C1 segment of cervical spinal cord (tissue), 14 donors: ENCODE data around the gene CCDC102A.

Source experiments
- DNase-seq, 14 donors: peaks; one replicate each; lab custom pipeline; 2025; lab: John Stamatoyannopoulos, UW

The CCDC102A gene

DNA sequence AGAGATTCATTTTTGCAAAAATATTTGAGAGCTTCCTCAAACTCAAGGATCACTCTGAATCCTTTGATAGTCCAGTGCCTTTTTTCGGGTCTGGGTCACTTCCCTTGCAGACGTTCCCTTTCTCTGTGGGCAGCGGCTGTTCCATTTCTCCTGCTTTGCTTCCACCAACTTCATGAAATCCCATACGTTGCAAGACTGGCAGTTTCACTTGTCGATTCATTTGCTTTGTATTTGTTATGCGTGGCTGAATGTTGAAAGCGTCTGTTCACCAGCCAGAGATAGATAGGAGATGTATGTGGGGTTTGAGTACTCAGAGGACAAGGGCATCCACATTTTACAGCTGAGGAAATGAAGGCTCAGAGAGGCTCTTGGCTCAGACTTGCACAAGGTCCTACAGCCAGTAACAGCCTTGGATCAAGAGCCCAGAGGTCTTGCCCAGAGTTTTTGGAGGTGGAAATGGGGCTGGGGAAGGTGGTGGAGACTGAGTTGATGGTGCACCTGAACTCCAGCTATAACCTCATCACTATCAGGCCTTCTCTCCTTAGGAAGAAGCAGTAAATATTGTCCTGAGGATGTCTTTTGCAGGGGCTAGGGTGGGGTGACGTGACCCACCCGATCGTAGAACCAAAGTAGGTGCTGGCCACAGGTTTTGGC, 1.3 kb upstream of the CCDC102A start:
- DNase-seq = no peak

DNA sequence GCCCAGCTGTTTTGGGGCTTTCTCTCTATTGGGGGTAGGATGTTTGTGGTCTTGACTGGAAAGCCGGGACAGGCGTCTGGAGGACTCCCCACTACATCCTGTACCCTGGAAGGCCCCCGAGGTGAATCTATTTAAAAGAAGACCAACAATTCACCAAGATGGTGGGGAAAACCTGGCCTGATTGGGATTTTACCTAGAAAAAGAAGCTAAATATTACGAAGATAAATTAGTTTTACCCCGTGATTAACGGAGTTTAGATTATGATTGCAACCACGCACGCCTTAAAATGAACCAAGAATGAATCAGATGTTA, 779 bp upstream of the CCDC102A start:
- DNase-seq = no peak

DNA sequence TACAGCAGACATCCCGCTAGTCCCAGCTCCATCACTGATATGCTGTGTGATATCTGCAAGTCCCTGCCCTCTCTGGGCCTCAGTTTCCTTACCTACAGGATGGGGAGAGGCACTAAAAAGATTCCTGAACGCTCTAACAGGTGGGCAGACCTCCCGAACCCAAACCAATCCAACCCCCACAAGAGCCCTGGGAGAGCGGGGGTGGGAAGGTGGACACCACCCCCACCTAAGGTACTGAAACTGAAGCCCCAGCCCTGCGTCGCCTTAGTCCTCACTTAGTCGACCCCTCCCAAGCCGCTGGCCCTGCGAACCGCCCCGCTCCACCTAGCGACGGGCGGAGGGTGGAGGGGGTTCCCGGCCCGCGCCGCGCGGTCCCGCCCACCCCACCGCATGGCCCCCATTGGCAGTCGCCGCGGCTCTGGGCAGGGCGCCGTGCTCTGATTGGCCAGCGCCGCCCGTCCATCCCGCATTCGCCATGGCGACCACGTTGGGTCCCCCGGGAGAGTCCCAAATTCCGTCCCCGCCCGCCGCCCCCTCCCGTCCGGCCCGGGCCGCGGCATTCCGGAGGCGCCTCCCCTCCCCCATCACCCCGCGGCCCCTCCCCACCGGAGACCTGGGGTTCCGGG, 578 bp downstream of the CCDC102A start:
- DNase-seq = peak; percentile 31 to 85 (median 66)

DNA sequence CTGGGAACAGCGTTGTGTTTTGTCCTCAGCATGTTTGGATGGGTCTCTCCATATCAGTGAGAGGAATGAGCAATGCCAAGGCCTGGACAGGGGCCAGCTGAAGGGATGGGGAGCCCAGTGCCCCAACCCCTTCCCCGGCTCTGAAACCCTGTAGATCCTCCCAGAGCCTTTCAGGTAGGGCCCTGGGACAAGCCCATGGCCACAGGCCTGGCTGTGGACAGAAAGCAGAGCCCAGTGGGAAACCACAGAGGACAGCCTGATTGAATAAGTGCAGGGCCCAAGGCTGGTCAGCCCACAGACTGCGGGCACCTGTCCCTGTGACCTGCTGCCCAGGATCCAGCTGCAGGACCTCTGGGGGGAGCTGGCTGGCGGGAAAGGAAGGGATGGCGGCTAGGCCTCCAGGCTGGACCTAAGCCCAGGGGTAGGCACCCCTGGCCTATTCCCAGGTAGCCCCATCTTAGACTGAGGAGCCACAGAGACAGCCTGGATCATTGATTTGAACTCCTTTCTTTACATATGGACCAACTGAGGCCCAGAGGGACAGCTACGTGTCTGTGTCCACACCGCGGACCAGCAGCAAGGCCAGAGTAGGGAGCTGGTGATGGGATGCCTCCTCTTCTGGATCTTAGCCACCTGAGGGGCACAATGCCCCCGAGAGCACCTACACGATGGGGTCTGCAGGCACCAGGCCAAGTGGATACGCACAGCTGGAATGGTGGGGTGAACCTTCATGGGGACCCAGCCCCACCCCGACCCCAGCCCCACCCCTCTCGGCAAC, 1.3 kb downstream of the CCDC102A start:
- no peak for DNase-seq

DNA sequence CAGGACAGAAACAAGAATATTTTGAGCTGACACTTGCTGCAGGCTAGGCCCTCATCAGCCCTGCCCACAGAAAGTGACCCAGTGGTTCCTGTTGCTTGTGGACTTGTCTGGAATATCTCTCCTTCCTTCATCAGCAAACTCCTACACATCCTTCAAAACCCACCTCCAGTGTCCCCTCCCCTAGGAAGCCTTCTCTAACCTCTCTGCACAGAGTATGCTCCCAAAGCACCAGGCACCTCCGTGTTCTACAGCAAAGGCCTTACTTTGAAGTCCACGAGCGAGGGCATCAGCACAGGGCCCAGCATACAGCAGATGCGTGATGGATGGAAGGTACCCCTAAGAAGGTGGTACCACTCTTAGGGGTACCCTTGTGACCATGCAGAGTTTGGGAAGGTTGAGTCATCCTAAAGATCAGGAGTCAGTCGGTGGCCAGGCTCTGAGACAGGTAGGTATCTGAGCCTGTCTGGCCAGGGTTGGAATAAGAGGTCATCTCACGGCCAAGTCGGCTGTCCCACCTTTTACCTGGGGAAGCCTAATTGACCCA, 2.0 kb downstream of the CCDC102A start:
- no peak for DNase-seq

DNA sequence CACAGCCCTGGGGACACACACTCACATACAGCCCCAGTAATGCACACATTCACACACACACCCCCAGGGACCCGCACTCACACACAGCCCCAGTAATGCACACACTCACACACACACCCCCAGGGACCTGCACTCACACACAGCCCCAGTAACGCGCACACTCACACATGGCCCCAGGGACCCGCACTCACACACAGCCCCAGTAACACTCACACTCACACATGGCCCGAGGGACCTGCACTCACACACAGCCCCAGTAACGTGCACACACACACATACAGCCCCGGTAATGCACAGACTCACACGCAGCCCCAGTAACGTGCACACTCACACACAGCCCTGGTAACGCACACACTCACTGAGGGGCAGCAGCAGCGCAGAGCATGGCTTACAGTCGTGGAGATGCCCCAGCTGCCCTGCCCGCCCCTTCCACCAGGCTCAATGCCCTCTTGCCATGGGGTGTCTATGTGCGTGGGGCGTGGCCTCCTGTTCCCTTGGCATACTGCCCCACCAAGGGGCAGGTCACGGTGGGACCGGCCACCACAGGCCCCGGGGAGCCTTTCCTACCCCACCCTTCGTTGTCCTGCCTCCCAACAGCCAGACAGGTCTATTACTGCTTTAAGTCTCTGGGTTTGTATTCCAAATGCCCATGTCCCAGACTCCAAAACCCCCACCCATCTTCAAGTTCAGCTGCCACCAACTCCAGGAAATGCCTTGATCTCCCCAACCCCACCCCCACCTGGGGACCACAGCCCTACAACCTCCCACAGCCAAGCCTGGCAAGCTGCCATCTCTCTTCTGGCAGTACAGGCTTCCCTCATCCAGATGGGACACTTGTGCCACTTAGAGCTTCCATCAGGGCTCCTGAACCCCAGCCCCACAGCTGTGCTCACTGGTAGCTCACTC, 2.7 kb downstream of the CCDC102A start:
- DNase-seq = no peak

DNA sequence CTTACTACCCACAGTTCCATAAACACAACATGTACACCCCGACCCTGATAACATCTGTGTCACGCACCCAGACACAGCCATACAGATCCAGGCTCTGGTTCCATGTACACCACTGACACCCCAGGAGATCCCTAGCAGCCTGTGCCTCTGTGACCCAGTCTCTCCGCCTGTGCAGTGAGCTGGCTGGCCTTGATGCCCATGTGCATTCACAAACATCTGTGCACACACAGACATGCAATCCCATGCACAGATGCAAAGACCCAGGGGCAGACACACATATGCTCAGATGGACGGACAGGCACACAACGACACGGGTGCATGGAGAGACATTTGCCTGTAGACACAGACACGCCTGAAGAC, 4.1 kb downstream of the CCDC102A start:
- no peak for DNase-seq

DNA sequence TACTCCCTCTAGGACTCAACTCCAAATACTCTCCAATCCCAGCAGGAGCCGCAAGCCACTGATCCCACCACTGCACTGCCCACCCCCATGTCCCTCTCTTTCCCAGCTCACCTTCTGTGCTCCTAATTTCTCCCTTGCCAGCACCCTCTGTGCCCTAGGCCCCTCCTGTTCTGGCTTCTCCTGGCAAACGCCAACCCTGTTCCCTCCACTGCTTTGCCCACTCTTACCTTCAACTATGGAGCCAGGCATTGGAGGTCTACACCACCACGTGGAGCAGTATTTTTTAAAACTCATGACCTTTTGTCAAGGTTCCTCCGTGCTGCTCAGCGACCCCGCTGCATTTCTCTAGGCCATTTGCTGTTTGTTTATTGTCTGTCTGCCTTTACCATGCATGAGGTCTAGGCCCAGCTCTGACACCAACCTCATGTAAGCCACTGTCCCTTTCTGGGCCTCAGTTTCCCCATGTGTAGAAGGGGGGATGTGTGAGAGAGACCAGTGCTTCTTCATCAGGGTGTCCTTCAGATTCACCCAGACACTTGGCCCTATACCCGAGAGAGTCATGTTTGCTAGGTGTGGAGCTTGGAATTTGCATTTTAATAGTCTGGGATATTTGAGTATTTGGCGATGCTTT, 4.6 kb downstream of the CCDC102A start:
- DNase-seq = no peak

DNA sequence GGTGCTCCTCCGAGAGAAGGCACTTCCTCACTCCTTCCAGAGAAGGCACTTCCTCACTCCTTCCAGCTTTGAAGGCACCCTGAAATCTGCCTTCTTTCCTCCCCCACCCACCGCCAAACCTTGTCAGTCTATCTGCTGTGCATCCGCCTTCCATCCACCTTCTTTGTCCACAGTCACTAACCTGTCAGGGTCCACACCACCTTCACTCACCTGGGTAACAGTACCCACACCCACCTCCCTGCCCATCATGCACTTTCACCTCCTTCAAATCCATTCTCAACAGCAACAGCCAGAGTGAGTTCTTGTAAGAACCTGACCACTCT, 5.2 kb downstream of the CCDC102A start:
- DNase-seq = no peak

DNA sequence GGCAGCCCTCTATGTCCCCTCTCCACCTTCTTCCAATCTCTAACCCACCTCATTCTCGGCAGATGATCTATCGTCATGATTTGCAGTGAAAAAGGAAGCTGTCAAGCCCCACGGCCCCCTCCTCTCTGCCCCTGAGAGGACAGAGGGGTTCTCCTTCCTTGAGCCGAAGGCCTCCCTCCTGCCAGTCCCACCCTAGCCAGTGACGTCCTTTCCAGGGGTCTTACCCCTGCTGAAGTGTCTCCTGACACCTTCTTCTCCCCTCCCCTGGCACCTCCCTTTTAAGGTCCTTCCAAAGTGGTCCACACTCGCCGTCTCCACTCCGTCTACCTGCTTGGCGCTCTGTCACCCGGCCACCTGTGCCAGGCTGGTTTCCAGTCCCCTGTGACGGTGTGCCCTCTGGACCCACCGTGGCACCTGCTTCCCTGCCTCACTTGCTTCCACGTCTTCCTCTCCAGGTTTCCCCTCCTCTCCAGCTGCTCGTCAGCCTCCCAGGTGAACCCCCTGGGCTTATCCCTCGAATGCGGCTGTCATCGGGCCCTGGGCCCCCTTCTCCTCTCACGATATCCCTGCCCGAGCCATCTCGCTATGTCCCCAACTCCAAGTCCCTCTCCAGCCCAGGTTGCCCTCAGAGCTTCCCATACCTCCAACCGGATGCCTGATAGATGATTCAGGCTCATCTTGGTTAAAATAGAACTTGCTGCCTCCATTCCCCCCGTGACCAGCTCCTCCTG, 5.7 kb downstream of the CCDC102A start:
- DNase-seq = no peak

DNA sequence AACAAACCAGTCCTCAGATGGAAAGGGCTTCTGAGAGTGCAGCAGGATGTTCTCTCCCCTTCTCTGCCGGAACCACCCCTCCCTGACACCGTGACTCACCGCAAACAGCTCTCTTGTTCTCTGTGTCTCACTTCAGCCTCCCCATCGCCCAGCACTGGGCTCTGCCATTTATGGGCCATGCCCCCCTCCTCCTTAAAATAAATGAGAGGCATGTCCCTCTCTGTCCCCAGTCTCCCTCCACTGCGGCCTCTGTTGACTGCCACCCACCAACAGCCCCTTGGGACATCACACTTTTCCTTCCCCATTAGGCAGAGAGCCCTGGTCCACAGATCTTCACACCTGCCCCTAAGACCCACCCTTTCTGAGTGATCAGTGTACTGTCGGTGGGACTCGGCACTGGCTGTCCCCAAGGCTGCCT, 6.3 kb downstream of the CCDC102A start:
- DNase-seq = peak in 2 of 14 donors; percentile 24 to 29

DNA sequence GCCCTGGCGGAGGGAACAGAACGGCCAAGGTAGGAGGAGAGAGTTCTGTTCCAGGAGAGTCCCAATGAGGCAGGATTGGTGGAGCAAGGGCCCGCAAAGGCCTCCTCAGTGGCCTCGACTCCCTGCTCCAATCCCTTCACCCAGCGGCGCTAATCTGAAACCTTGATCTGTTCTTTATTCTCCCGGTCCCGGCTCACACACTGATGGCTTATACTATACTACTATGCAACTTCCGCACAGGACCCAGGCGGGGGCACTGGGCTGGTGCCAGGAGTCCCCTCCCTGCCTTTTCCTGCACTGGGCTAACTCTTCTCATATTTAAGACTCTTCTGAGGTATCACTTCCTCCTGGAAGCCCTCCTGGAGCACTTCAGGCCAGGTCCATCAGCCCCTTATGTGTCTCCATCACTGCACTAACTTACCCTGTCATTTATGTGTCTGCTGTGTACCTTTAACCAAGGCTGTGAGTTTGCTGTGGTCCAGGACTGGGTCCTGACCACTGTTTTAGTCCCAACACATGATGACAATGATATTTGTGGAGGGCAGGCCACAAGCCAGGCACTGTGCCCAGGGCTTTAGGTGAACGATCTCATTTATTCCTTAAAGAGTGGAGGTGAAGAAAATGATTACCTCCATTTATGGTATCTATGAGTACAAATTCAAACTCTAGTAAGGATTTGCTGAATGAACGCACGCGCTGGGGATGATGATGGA, 6.8 kb downstream of the CCDC102A start:
- DNase-seq = no peak

DNA sequence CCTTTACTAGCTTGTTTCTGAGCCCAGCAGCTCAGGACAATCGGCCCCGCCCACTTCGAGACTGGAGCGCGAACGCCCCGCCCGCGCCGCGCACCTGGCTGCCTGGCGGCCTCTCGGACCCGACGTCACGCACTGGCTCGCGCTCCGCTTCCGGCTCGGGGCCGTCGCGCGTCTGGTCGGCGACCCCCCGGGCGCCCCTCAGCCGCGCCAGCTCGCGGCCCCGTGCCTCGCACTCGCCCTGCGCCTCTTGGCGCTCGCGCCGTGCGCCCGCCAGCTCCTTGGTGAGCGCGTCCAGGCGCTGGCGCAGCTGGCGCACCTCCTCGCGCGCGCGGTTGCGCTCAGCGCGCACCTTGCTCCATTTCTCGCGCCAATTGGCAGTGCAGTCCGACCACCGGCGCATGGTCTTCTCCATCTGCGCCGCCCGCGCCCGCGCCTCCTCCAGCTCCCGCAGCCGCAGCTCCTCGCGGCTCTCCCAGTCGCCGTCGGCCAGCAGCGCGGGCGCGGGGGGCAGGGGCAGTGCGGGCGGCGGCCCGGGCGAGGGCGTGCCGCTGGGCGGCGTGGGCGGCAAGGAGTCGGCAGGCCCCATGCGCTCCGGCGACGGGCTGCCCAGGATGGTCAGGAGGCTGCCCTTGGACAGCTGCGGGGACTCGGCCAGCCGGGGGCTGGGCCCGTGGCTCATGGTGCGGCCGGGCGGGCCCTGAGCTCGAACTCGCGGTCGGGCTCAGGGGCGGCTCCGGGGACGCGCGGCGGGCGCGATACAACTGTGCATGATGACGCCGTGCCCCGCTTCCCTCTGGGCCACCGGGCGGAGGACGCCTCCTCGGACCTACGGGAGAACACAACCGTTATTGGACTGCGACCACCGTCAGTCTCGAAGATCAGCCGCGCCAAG, 7.6 kb downstream of the CCDC102A start:
- no peak for DNase-seq

DNA sequence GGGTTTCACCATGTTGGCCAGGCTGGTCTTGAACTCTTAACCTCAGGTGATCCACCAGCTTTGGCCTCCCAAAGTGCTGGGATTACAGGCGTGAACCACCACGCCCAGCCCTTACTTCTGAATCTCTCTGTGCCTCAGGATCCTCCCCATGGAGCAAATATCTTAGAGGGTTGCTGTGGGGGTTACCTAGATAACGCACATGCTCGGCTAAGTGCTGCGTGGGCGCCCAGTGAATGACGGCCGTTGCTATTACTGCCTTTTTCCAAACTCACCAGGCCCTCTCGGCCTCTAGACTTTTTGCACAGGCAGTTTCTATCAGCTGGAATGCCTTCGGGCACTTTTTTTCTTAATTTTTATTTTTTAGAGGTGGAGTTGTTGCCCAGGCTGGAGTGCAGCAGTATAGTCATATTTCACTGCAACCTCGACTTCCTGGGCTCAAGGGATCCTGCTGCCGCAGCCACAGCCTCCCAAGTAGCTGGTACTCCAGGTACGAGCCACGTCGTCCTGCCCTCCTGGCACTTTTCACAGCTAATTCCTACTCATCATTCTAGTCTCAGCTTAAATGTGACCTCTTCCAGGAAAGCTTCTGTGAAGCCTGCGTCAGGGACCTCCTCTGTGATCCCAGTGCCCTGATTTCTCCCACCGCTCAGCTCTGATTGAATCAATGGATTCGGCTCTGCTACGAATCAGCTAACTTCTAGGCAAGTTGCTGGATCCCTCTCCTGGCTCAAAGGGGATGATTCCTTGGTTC, 8.6 kb downstream of the CCDC102A start:
- no peak for DNase-seq

DNA sequence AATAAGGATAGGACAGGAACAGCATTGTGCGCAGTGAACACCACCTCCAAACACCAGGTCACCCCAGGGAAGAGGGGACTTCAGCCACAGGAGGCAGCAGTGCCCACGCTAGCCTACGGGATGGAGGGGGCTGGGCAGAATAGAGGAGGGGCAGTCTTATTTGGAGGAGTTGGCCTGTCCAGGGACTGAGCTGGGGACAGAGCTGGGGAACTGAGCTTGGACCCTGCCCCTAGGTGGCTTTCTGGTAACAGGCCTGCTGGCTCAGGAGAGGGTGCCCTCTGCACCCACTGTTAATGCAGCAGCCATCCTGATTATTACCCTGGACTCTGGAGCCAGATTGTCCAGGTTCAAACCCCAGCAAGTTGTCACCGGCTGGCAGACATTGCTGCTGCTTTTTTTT, 9.3 kb downstream of the CCDC102A start:
- no peak for DNase-seq

DNA sequence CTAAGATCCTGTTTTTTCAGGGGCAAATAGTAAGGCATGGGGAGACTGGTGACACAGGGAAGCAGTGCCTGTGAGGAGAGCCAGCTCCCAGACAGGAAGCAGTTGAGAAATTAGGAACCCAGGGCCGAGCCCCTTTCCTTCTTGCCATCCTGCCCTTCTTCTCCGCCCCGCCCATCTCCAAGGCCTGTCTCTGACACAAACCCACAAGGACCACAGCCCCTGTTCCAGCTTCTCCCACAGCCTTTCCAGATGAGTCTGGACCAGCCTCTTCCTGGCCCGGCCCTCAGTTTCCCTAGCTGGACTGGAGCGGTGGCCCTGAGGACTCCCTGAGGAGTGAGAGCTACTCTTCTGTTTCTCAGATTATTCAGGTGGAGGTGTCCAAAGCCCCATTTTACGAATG, 9.9 kb downstream of the CCDC102A start:
- DNase-seq = no peak

DNA sequence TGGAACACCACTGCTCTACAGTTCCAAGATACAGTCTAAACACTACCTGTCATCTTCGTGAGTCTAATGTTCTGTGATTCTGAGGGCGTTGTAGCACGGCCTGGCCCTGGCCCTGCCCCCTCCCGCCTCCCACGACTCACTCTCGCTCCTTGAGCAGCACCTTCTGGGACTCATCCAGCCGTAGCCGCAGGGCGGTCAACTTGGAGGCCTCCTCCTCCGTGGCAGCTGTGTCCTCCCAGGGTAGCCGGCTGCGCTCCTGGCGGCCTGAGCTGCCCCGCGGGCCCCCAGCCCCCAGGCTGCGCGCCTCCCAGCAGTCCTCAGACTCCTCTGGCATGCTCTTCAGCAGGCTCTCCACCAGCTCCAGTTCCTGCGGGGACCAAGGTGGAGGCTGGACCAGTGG, 10.6 kb downstream of the CCDC102A start:
- DNase-seq = no peak

DNA sequence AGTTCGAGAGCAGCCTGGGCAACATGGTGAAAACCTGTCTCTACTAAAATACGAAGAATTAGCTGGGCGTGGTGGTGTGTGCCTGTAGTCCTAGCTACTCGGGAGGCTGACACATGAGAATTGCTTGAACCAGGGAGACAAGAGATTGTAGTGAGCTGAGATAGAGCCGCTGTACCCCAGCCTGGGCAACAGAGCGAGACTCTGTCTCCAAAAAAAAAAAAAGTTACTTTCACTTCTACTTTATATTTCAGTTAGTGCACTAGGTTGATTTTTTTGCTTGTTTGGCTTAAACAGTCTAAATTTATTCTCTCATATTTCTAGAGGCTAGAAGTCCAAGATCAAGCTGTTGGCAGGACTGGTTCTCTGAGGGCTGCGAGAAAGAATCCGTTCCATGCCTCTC, 13.4 kb downstream of the CCDC102A start:
- DNase-seq = no peak
